Hematopoietic multipotent progenitor cell treated with erythropoietin and hydrocortisone succinate and interleukin-3 and kit ligand, for 8 days (in vitro differentiated cells): ENCODE data around the gene DNAH5.
"Not testable (repeated sequence)": the region's sequence is repeated elsewhere in the genome, so short reads cannot be mapped to it uniquely, and the experiment has no call there.

ENCODE experiments used
- DNase-seq: peaks from one replicate; pipeline ENCODE4 v3.0.0-alpha.2; 2015

The DNAH5 gene

GRCh38 chr5:13944560-13945199 lies at the start of gene DNAH5:
Gene DNAH5 (minus strand): TSS chr5:13944688. CDS start chr5:13944438, 250 bp downstream.
- DNase-seq: no peak

- no peak for DNase-seq
Measured at GRCh38 chr5:13993926-13994325, 49.4 kb upstream of the DNAH5 start.

GRCh38 chr5:13992795-13993194 lies 48.3 kb upstream of the DNAH5 start:
- no peak for DNase-seq

- DNase-seq: no peak
Measured at GRCh38 chr5:13991365-13991764, 46.9 kb upstream of the DNAH5 start.

DNA sequence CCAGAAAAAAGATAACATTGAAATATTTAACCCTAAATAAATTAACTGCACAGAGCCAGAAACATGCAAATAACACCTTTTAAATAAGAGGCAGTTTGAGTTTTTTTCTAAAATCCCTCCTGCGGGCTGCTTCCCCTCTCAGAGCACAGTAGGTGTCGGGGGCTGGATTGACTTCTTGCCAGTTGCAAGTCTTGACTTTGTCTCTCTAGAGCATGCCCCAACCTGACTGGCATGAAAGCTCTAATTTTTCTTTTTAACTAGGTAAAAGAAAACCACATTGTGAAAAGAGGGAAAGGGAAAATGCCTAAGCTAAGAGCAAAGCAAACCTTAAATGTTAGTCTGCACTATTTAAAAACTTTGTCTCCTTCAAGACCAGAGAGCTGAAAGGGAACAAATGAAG lies 46.4 kb upstream of the DNAH5 start:
- DNase-seq: no peak

DNA sequence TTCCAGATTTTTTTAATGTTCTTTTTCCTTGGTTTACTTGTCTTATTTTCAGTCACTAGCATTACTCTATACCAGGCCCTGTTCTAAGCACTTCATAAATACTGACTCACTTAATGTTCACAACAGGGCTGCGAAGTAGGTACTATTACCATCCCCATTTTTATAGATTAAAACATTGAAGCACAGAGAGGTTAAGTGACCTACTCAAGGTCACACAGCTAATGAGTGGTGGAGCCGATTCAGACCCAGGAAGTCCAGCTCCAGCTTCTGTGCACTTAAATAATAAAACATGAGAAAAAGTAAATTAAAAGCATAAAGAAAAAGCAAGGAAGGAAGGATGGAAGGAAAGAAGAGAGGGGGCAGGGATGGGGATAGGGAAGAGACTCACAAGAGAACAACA lies 45.3 kb upstream of the DNAH5 start:
- DNase-seq: no peak

- peak; percentile 61 for DNase-seq
Measured at GRCh38 chr5:13987843-13988464, 43.5 kb upstream of the DNAH5 start.

GRCh38 chr5:13985731-13986418 lies 41.4 kb upstream of the DNAH5 start:
- no peak for DNase-seq

DNA sequence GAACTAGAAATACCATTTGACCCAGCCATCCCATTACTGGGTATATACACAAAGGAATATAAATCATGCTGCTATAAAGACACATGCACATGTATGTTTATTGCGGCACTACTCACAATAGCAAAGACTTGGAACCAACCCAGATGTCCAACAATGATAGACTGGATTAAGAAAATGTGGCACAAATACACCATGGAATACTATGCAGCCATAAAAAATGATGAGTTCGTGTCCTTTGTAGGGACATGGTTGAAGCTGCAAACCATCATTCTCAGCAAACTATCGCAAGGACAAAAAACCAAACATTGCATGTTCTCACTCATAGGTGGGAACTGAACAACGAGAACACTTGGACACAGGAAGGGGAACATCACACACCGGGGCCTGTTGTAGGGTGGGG lies 40.4 kb upstream of the DNAH5 start:
- not testable (repeated sequence) for DNase-seq

- DNase-seq: peak; percentile 6
Measured at GRCh38 chr5:13976867-13977830, 32.7 kb upstream of the DNAH5 start.

DNA sequence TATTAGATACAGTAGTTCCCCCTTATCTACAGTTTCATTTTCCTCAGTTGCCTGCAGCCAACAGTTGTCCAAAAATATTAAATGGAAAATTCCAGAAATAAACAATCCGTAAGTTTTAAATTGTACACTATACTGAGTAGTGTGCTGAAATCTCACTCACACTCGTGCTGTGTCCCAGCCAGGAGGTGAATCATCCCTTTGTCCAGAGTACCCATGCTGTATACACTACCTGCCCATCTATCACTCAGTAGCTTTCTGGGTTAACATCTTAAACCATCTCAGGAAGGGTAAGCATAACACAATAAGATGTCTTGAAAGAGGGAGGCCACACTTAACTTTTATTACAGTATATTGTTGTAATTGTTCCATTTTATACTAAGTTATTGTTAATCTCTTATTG lies 31.7 kb upstream of the DNAH5 start:
- no peak for DNase-seq

GRCh38 chr5:13975246-13975645 lies 30.8 kb upstream of the DNAH5 start:
- no peak for DNase-seq

DNA sequence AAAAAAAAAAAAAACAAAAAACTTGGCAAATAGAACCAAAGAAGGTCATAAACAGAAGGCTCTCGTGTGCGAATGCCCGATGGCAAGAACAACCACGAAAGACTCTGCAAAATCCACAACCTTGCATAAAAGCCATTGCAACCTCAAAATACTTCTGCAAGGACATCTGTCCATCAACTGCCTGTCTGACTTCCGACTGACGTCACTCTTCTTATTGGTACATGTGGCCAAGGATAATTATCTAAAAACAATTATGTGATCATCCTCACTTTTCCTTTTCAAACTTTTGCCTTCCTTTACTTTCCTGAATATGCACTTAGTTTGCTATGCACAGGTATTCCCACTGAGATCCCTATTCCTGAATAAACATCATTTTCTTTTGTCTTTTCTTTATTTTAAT lies 29.2 kb upstream of the DNAH5 start:
- no peak for DNase-seq

GRCh38 chr5:13972029-13972428 lies 27.5 kb upstream of the DNAH5 start:
- no peak for DNase-seq

DNA sequence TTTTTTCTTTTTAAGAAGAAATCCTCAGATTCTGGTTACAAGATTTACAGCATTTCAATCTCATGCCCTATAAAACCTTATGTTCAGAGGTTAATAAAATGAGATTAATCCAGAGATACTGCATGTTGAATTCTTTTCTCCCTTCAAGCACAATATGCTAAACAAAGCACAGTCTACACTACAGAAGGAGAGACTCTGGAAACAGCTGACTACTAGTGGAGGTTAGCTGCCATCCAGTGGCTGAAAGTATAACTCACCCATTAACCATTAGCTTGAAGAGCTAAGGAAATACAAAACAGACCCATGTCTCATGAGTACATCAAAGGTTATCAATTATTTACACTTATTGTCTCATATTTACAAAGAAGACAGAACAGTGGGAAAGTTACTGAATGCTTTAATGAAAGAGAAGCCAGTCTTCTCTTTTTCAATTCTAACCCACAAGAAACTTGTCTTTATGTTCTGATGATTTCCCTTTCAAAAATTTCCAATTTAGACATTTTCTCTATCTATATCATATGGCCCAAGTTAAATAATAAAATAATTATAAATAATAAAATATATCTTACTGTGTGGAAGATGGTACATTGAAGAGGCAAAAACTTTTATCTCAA lies 12.7 kb upstream of the DNAH5 start:
- DNase-seq: peak; percentile 38

GRCh38 chr5:13956471-13956870 lies 12.0 kb upstream of the DNAH5 start:
- DNase-seq: no peak

GRCh38 chr5:13955896-13956295 lies 11.4 kb upstream of the DNAH5 start:
- DNase-seq: no peak

GRCh38 chr5:13946111-13946510 lies 1.6 kb upstream of the DNAH5 start:
- no peak for DNase-seq

GRCh38 chr5:13945271-13945670 lies 783 bp upstream of the DNAH5 start:
- no peak for DNase-seq

DNA sequence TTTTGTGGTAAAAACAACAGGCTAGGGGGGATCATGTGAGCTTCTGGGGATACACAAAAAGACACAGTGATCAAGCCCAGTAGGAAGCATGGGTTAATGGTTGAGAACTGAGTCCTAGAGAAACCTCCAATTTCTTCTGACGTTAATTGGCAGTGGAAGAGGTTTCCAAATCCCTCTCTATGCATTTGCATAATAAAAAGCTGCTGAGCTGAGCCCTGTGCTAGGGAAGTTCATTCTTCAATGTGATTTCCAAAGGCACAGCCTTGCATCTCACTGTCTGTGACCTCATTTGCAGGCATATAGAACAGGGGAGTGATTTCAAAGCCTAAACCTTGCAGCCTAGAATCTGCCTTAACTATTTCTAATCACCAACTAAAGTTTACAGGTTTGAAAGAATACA lies 812 bp downstream of the DNAH5 start:
- DNase-seq: no peak

DNA sequence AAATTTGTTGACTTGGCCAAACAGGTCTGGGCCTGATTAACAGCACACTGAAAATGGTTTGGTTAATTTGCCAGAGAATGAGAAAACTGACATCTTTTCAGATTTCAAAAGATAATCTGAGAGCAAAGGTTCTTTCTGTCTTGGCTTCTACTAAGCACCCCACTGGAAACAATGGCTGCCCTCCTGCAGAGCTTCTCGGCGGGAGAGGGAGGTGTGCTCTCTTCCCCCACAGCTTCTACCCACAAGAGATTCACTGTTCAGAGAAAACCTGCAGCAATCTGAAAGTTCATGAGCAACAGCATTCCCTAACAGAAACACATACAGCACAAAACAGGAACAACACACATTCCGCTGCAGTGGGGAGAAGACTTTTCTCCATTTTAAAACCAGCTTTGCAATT lies 3.0 kb downstream of the DNAH5 start:
- DNase-seq: no peak

DNA sequence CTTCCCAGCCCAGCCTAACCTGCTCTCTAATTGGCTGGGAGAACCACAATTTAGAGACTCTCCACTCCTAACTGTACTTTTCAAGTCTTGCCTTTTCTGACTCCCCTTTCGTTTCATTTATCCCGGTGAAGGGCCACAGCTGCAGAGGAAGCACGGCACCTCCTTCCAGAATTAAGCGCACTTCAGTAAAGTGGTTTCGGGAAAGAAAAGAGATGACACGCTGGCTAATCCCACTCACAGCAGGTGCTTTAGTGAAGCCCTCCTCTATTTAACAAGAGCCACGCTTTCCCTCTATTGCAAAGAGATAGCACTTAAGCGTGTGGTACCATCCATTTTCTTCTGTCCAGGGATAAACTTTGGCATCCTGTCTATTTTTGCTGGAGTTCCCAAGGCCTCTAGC lies 4.8 kb downstream of the DNAH5 start:
- no peak for DNase-seq

DNA sequence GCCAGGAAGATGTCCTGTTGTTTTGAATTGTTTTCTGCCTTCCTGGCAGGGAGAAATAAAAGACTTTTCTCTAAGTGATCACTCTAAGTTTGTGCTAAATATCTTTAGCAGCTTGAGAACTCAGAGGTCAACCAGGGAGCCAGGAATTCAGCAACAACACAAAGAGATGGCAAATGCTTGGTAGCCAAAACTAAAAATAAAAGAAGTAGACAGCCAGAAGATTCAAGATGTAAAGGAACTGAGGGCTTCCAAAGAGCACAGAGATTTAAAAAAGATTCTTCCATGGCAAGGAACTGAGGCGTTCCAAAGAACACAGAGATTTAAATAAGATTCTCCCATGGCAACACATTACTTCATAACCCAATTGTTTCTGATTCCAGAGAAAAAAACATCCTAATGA lies 9.6 kb downstream of the DNAH5 start:
- DNase-seq: no peak
